ENCODE results near the gene GJD4. TPM values are rescaled to one million over a fixed set of nuclear protein-coding genes. Genes with fewer than 3 reads are reported as not detected.

The GJD4 gene
- total and polyA plus RNA-seq, 10 of the 15 experiments (the other 5 are each of a cell fraction or from before 2014, with no cell fraction given): not detected

- Histone ChIP-seq H3K27me3 (replicated peaks in 1 of 2; ENCODE audit: control insufficient read depth in 2 of 2, insufficient read depth in 2 of 2, low read length in 1 of 2) (no peaks in the 10 kb centered on the region), H3K4me1 (ENCODE audit: control insufficient read depth, insufficient read depth, low read length) (no peaks in the 10 kb centered on the region), H3K4me2 (ENCODE audit: control insufficient read depth, insufficient read depth) (no peak overlapping the region), H3K9ac (ENCODE audit: control insufficient read depth, insufficient read depth, low read length) (no peak overlapping the region), H3K36me3 (ENCODE audit: control insufficient read depth in 2 of 2, insufficient read depth in 2 of 2, low read length in 1 of 2) (no peaks in the 10 kb centered on the region), H4K20me1 (ENCODE audit: control insufficient read depth, insufficient read depth) (no peaks in the 10 kb centered on the region), H3K4me3 (no peak overlapping the region), H3K79me2 (ENCODE audit: control insufficient read depth, insufficient read depth, low read length) (no peaks in the 10 kb centered on the region), H3K9me3 (replicated peaks; ENCODE audit: control insufficient read depth, insufficient read depth, low read length) (no peaks in the 10 kb centered on the region), H2AFZ (ENCODE audit: control insufficient read depth, low read depth, low read length) (no peak overlapping the region), H3K27ac (ENCODE audit: control insufficient read depth, insufficient read depth) (no peak overlapping the region)
- ATAC-seq: no peak
- TF ChIP-seq DPF2 (IDR thresholded peaks at IDR 0.05) (no peak), STAT3 (IDR thresholded peaks at IDR 0.05; ENCODE audit: low read depth, low read length) (no peak), ZNF207 (IDR thresholded peaks at IDR 0.05; ENCODE audit: borderline replicate concordance) (no peak), RBBP5 (conservative IDR thresholded peaks at IDR 0.05) (no peak)
- CTCF ChIA-PET: interaction anchor here (0.8 kb wide), 1 partner anchor 8 kb away, joined by 5 read pairs; no protein-coding TSS in a partner anchor
- FAIRE-seq: no peak
- RAD21 ChIA-PET (ENCODE audit: unreplicated experiment): no interaction called here
- no peak for DNase-seq (ENCODE audit: low read depth, low spot score)
- BruUV-seq (replicated peaks): no TSS peak
- SMC1A ChIA-PET (ENCODE audit: uncharacterized antibody, unreplicated experiment): no interaction called here
- POLR2A ChIA-PET: no interaction called here
- intact Hi-C loops (cut with micrococcal nuclease; ENCODE audit: unreplicated experiment): no loop called here
- in situ Hi-C loops (cut with MboI): no loop called here
- 73% methylated on average over 6 of the region's 6 CpGs for WGBS (ENCODE audit: insufficient coverage, insufficient replicate concordance, low lambda C conversion rate, missing lambda C conversion rate)
Observed at GRCh38 chr10:35626971-35627507, 21.9 kb downstream of the GJD4 start.

GRCh38 chr10:35631404-35631803 lies 26.3 kb downstream of the GJD4 start:
- FAIRE-seq: no peak
- Histone ChIP-seq H3K9ac (ENCODE audit: control insufficient read depth, insufficient read depth, low read length) (no peak overlapping the region), H3K9me3 (replicated peaks; ENCODE audit: control insufficient read depth, insufficient read depth, low read length) (no peaks in the 10 kb centered on the region), H3K36me3 (ENCODE audit: control insufficient read depth in 2 of 2, insufficient read depth in 2 of 2, low read length in 1 of 2) (no peaks in the 10 kb centered on the region), H4K20me1 (ENCODE audit: control insufficient read depth, insufficient read depth) (no peaks in the 10 kb centered on the region), H2AFZ (ENCODE audit: control insufficient read depth, low read depth, low read length) (no peak overlapping the region), H3K27ac (ENCODE audit: control insufficient read depth, insufficient read depth) (no peak overlapping the region), H3K27me3 (replicated peaks in 1 of 2; ENCODE audit: control insufficient read depth in 2 of 2, insufficient read depth in 2 of 2, low read length in 1 of 2) (peaks cover 0 to under 1% of the 10 kb centered on the region in 2 experiments; a peak in 1 of 4 replicates), H3K4me2 (ENCODE audit: control insufficient read depth, insufficient read depth) (no peak overlapping the region), H3K4me1 (ENCODE audit: control insufficient read depth, insufficient read depth, low read length) (no peaks in the 10 kb centered on the region), H3K4me3 (no peak overlapping the region), H3K79me2 (ENCODE audit: control insufficient read depth, insufficient read depth, low read length) (no peaks in the 10 kb centered on the region)
- intact Hi-C loops (cut with micrococcal nuclease; ENCODE audit: unreplicated experiment): loop anchor here (10.0 kb wide), 1 partner anchor 1143 kb away; no protein-coding TSS in a partner anchor
- DNase-seq (ENCODE audit: low read depth, low spot score): no peak
- no peak for ATAC-seq
- ChIA-PET SMC1A (ENCODE audit: uncharacterized antibody, unreplicated experiment) (interaction anchor here (0.7 to 0.9 kb wide), 2 partner anchors 13 to 68 kb away, joined by 3 read pairs; no protein-coding TSS in a partner anchor), POLR2A (no interaction called here), RAD21 (ENCODE audit: unreplicated experiment) (no interaction called here), CTCF (interaction anchor here (1.0 to 2.3 kb wide), 3 partner anchors 15 to 1249 kb away, joined by 3 to 9 read pairs (median 3); no protein-coding TSS in a partner anchor)
- no TSS peak for BruUV-seq (replicated peaks)
- in situ Hi-C loops (cut with MboI): loop anchor here (5.0 kb wide), 1 partner anchor 1251 kb away; no protein-coding TSS in a partner anchor
- 6% methylated on average over 1 of the region's 1 CpG for WGBS (ENCODE audit: insufficient coverage, insufficient replicate concordance, low lambda C conversion rate, missing lambda C conversion rate)
- TF ChIP-seq MLLT1 (IDR thresholded peaks at IDR 0.05): no peak
- no peak for TF ChIP-seq NFYB (IDR thresholded peaks at IDR 0.05; ENCODE audit: insufficient read depth, low read depth, low read length)
- no peak for TF ChIP-seq POU2F2 (IDR thresholded peaks at IDR 0.05; ENCODE audit: borderline replicate concordance, low read depth, low read length)
- no peak for TF ChIP-seq SUZ12 (IDR thresholded peaks at IDR 0.05; ENCODE audit: unreplicated experiment)
- no peak for TF ChIP-seq ZNF384 (IDR thresholded peaks at IDR 0.05; ENCODE audit: borderline replicate concordance, low read depth, low read length)
- TF ChIP-seq IRF4 (IDR thresholded peaks at IDR 0.05; ENCODE audit: low read depth, low read length): no peak
- TF ChIP-seq RELB (IDR thresholded peaks at IDR 0.05; ENCODE audit: low read depth): no peak
- TF ChIP-seq USF1 (IDR thresholded peaks at IDR 0.05; ENCODE audit: borderline replicate concordance, extremely low read length, insufficient read depth, low read depth, low read length): no peak
- no peak for TF ChIP-seq SRF (IDR thresholded peaks at IDR 0.05; ENCODE audit: low read depth in 2 of 2, low read length in 2 of 2)
- no peak for TF ChIP-seq MXI1 (IDR thresholded peaks at IDR 0.05; ENCODE audit: low read depth, low read length)
